ENCODE data around the gene IMPDH1. TPM values are rescaled to one million over a fixed set of nuclear protein-coding genes. Genes with fewer than 3 reads are reported as not detected.

The IMPDH1 gene
- total and polyA plus RNA-seq, 9 of the 15 experiments (the other 6 are each of a cell fraction or from before 2014, with no cell fraction given), result 0.80 to 118 (median 64.3) TPM

GRCh38 chr7:128343554-128344430 is 66.0 kb downstream of the IMPDH1 start, which contains the start of gene RBM28 (continued):
- TF ChIP-seq ZNF146 (CRISPR knock-in tag; IDR thresholded peaks at IDR 0.05; ENCODE audit: unreplicated experiment) (peak; percentile 16), ATF3 (IDR thresholded peaks at IDR 0.05) (no peak), ATF3 (CRISPR knock-in tag; conservative IDR thresholded peaks at IDR 0.05) (peak; percentile 92), FOXP1 (CRISPR knock-in tag; IDR thresholded peaks at IDR 0.05) (peak; percentile 96), E2F8 (IDR thresholded peaks at IDR 0.05; ENCODE audit: low read depth, partially characterized antibody) (peak; percentile 91), TAL1 (IDR thresholded peaks at IDR 0.05) (0 out of 2 replicates have a peak, but pooled peaks have one; percentile 6), TRIM28 (IDR thresholded peaks at IDR 0.05) (peak; percentile 77; the same call in 1 of the 2 replicates), CREB1 (IDR thresholded peaks at IDR 0.05) (peak; percentile 77), CREB1 (CRISPR knock-in tag; IDR thresholded peaks at IDR 0.05) (peak; percentile 84), TCFL5 (CRISPR knock-in tag; conservative IDR thresholded peaks at IDR 0.05) (no peak), TCF7L2 (IDR thresholded peaks at IDR 0.05; ENCODE audit: low read depth, low read length) (peak; percentile 17; the same call in 1 of the 2 replicates), THRAP3 (IDR thresholded peaks at IDR 0.05; ENCODE audit: borderline replicate concordance) (no peak; the same call in 1 of the 2 replicates), ZNF263 (CRISPR knock-in tag; IDR thresholded peaks at IDR 0.05; ENCODE audit: borderline replicate concordance) (no peak), U2AF1 (optimal IDR thresholded peaks at IDR 0.05; ENCODE audit: low read depth, low read length) (no peak), RBM39 (optimal IDR thresholded peaks at IDR 0.05; ENCODE audit: low read depth, low read length) (peak; percentile 32), ARID3A (IDR thresholded peaks at IDR 0.05; ENCODE audit: borderline replicate concordance, low read depth, low read length) (peak; percentile 49; the same call in 1 of the 2 replicates), BHLHE40 (IDR thresholded peaks at IDR 0.05; ENCODE audit: low read length) (peak; percentile 94), MLLT1 (IDR thresholded peaks at IDR 0.05) (peak; percentile 53 to 63; a peak in 1 of 4 replicates), ZNF77 (CRISPR knock-in tag; IDR thresholded peaks at IDR 0.05) (no peak), BRF2 (IDR thresholded peaks at IDR 0.05; ENCODE audit: borderline replicate concordance, insufficient read depth, insufficient read length) (no peak)
